GM18867 (cell line): ENCODE measurements around the gene STARD4.

Source experiments
- ATAC-seq: cut with Tn5 transposase; IDR thresholded peaks from one replicate; pipeline ENCODE4 v1.9.1; 2021; ENCODE audit warnings: mild to moderate bottlenecking, moderate library complexity; ENCODE audit not compliant: unreplicated experiment

Gene STARD4

DNA sequence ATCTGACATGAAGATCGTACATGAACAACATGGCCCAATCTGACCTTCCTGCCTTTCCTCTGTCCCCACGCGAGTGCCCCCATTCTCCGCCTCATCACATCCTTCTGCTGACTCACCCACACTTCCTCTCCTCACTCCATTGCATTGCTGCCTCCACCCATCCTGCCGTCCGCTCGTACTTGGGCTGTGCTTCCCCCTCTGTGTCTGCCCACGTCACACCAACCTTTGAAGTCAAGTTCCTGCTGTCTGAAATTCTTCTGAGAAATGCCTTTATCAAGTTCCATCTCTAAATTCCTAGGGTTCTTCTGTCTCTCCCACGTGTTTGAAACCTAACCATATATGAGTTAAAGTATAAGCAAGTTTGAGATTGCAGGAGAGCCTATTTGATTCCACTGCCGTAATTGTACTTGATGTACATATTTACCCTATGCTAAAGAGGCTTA lies 18.0 kb upstream of the STARD4 start:
- peak; percentile 82 for ATAC-seq

DNA sequence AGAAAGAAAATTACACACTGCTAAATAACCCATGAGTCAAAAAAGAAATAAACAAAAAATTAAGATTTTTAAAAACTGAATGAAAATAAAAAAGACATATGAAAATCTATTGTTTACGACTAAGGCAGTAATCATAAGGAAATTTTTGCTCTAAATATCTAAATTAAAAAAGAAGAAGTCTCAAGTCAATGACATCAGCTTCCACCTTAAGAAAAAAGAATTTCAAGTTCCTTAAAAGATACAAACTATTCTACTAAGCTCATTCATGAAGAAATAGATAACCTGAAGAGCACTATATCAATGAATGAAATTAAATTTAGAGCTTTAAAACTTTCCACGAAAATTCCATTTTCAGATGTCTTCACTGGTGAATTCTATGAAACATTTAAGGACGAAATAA lies 15.7 kb upstream of the STARD4 start:
- no peak for ATAC-seq

DNA sequence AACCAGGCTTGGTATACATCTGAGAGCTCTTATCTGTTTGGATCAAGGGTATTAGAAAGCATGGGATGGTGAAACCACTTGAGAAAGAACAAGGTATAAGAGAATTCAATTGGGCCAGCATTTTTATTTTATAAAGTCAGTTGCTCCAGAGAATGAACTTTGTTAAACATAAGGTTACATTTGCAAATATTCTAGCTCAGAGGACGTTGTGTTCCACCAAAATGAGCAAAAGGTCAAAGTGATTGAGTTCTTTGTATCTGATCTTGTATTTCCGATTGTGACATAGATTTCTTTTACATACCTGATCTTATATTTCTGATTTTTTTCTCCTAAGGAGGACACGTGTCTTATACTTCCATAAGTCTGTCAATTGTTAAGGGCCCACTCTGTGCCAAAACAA lies 8.6 kb upstream of the STARD4 start:
- no peak for ATAC-seq

DNA sequence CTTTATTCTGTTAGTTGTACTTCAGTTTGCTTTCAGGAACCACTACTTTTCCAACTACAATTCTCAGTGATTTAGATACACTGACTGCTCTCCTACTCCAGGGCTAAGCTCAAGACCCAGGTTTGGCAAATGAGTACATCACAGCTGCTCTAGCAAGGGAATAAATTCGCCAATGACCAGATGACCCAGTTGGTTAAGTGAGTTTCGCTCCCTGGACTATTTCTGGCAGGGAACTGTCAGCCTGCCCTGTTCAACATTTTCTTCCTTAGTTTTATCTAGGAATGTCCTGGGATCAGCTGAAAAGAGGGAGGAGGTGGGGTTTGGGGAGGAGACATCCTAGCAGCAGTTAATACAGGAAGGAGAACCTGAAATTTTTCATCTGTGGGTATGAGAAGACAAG lies 6.4 kb upstream of the STARD4 start:
- ATAC-seq = no peak

DNA sequence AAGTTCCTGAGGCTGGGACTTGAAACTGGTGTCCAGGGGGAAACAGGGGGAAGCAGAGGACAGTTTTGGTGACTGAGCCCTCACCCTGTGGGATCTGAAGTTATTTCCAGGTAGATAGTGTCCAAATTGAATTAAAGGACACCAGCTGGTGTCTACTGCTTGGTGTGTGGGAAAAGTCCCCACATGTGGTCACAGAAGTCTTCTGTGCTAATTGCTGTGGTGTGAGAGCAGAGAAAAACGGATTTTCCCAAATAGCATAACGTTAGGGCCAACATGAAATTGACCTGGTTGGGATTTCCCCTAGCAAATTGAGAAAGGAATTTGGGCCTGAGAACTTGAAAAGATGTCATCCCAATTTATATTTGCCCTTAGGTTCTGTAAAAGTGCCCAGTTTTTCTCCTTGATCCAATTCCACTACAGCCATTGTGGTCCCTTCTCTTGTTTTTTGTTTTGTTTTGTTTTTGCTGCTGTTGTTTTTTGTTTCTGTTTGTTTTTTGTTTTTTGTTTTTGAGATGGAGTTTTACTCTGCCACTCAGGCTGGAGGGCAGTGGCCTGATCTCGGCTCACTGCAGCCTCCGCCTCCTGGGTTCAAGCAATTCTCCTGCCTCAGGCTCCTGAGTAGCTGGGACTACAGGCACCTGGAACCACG lies 5.6 kb upstream of the STARD4 start:
- no peak for ATAC-seq

DNA sequence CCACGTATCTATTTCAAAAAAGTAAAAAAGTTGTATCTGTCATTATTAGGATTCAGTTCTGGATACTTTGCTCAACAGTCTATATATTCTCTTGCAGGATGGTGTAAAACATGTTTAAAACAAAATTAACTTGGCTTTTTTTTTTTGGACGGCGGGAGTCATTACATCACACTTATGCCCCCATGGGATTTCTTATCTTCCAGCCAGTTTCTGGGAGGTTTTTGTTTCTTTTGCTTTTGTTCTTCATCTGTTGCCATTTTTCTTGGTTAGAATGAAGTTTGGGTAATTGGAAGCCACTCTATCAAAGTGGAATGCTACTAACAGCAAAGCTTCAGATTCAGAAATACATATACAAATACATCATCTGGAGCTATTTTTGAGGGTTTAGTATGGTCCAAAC lies 1.8 kb upstream of the STARD4 start:
- ATAC-seq = no peak

DNA sequence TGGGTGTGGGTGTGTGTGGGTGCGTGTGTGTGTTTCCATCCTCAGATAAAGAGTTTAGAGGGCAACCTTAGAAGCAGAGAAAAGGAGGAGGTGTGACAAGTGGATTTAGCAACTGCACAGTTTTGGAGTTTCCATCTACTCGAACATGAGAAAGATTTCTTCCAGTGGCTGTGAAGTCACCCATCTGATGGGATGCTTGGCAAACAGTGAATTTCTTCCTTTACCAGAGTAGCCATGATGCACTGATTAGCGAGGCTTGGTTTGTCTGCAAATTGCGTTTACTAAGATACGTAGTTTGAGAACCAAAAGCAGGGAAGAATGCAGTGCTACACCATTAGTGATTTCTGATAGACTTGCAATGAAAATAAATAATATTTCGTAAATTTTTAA lies 791 bp upstream of the STARD4 start:
- no peak for ATAC-seq

DNA sequence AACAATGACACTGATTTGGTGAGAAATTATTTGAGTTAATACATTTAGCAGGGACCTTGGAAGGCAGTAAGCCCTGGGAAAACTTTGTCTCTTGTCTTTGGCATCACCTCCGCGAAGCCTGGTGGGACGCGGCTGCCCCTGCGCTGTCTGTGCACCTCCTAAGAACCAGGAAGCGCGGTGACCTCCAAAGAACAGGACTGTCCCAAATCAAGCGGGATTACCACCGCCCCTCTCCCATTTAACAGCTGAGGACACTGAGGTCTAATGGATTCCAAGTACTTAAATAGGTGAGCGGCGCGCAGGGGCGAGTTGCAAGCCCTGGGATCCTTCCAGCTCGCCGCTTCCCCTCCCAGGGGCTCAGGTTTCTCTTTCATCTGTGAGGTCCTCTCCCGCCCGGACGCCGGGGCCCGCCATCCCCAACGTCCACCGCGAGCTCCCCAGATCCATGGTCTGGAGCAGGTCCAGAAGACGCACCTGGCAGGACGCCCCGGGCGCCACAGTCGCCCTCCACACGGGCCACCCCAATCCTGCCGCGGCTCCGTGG lies 432 bp downstream of the STARD4 start:
- ATAC-seq = peak; percentile 28

DNA sequence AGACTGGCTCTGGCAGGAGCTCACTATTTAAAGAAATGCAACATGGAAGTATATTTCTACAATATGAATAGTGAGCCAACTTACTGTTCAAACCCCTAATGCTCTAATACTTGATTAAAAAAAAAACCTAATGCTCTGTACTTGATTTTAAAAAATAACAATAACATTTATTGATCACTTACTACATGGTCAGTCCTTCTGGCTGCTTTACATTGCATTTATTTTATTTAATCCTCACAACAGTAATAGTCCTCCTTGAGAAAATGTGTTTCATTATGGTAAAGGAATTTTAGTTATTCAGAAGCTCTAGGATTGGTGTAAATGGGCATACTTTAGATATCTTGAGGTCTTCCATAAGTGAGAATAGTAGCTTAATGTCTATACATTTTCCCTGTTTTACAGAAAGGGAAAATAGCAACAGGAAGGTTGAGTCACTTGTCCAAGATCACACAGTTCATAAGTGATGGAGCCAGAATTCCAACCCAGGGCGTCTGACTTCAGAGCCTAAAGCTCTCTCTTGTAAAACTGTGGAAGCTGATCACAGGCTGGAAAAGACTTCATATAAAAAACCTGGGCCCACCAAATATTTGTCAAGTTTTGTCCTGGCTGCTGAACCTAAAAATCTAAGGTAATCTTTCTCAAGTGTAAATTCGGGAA lies 1.0 kb downstream of the STARD4 start:
- ATAC-seq = no peak

DNA sequence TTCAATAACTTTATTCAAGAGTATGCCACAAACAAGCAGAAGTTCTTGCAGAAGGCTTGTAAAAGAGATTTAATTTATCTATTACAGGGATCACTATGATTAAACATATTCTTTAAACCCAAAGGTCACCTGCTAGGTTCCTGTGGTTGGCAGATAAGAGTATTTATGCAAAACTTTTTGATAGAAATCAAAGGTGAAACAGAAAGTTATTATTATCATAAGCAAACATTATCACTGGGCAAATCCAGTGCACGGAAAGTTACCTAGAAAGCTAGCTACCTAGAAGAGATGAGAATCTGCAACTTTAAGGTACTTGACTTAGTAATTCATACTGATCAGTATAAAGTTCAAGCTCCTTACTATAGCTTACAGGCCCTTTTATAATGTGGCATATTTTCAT lies 3.2 kb downstream of the STARD4 start:
- ATAC-seq = no peak

DNA sequence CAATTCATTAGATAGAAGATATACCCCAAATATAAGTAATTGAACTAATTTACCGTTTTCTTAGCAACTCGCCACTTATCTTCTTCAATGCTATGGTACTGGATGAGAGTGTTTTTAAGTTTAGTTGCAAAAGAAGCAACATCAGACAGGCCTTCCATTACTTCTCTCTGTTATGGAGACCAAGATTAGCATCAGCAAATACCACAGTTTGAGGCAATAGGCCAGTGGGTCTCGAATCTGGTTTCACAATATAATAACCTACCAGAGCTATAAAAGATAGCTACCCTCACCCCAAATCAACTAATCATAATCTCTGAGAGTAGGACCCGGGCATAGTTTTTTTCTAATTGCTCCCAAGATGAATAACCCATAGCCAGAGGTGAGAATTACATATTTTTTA lies 5.1 kb downstream of the STARD4 start:
- ATAC-seq = no peak

DNA sequence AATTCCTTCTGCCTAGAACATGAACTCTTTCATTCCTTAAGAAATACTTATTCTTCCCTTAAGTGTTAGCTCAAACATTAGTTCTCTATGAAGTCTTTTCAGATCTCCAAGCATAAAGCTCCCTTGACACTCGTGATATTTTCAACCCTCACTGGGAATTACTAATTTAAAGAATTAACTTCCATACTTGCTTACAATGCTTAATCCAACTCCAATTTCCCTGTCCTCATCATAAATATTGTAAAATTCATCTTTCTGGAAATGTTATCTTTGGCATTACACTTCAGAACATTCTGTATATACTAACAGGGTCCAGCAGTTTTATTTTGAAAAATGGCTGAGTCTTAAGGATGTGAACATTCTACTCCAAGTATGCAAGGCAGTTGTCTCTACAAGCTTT lies 7.2 kb downstream of the STARD4 start:
- no peak for ATAC-seq

DNA sequence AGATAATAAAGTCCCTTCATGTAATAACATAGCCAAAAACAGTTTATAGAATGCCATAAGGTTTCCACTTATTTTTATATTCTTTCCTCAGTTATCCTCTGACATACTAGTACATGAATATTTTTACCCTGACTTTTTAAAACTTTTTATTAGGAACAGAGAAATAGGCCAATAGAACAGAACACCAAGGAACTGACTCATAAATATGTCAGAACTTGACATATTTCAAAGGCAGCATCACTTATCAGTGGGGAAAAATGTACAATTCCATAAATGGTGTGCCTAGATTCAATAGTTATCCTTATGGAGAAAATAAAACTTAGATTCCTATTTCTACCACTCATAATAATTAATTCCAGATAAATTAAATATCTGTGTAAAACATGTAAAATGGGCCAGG lies 9.4 kb downstream of the STARD4 start:
- no peak for ATAC-seq

DNA sequence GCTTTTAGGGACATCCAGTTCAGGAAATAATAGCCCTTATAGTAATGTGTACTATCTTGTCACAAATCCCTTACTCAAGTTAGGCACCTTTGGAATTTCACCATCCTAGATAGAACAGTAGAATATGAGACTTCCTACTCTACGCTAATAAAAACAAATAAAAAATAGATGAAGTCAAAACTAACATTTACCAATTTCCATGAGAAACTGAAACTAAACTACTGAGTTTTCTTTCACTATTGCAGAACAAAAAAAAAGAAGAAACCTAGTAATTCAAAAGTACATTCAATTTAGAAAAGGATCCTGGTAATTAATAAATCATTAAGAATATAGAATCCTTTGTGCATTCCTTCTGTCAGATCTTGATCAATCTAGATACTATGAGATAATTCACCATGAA lies 14.0 kb downstream of the STARD4 start:
- no peak for ATAC-seq

DNA sequence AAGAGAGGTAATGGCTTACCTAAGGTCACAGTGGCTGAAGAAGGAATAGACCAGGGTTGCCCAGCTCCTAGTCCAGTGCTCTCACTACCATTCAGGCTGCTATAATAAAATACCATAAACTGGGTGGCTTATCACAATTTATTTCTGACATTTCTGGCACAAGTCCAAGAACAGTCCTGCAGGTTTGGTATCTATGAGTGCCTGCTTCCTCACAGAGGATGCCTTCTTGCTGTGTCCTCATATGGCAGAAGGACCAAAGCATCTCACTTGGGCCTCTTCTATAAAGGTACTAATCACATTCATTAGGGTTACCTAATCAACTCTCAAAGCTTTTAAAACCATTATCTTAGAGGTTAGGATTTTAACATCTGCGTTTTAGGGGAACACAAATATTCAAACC lies 17.2 kb downstream of the STARD4 start:
- peak; percentile 19 for ATAC-seq

DNA sequence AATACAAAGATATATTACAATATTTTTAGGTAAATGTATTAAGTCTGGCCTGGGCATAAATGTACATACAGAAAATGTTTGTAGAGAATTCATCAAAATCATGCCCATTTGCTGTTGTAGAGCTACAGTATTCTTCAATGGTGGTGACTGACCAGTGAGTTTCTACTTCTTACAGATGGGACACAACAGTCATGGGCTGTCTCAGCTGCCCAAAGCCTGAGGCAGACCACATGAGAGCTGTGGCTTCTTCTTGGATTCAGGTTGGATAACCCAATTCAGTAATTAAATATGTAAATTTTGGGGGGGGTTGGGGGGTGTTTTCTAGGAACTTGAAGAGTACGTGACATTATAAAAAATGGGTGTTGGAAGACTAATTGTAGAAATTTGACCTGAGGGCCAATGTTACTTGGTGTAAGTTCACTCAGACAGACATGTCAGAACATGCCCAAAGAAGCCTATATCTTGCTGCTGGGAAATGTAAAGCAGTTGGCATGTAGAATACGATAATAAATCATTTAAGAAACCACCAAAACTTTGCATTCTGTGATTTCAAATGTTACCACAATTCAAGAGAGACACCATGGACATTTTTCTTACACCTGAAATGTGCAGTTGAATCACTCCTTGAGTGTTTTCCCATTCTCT lies 17.9 kb downstream of the STARD4 start:
- peak; percentile 55 for ATAC-seq

DNA sequence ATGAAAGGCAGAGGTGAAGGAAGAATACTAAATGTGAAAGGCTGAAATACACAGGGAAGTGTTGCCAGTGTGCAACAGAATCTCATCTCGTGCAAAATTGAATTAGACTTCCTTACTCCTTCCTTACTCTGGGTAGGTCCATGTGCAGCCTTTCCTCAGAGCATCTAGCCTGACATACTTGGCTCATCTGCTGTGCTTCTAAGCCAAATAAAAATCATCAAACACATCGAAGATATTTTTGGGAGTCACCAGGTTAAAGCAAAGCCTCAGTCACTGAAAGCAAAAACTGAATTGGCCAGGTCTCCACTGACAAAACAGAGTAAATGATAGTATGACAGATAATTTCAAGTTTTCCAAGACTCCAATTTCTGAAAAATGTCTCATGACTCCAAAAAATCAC lies 19.3 kb downstream of the STARD4 start:
- ATAC-seq = no peak

DNA sequence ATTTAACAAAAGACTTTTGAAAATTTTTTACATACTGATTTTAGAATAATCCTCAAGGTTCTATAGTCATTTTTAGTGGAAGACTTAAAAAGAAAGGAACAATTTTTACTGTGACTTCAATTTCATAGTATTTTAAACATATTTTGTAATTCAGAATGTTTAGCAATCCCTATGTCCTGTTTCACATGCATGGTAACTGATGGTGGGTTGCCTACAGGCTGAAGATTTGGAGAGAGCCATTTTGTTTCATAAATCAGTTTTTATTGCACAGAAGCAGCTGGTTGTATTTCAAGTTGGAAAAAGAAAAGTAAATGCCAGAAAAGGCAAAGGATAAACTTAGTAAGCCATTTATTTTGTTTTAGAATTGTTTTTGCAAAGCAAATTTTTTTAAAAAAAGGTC lies 24.0 kb downstream of the STARD4 start:
- no peak for ATAC-seq

DNA sequence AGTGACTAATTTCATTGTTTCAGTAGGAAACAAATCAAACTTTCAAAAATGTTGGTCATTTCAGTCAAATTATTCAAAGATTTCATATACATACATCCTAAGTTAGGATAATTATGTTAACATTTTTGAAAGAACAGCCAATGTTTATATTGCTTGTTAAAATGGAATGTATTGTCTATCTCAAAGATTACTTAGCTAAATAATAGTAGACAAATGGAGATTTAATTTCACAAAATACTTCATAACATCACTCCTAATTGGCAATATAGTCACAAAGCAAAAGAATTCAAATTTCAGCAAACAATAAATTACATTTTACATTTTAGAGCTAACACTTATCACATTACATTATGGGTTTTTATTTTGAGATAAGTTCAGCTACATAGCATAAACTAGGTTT lies 25.4 kb downstream of the STARD4 start:
- ATAC-seq = no peak

DNA sequence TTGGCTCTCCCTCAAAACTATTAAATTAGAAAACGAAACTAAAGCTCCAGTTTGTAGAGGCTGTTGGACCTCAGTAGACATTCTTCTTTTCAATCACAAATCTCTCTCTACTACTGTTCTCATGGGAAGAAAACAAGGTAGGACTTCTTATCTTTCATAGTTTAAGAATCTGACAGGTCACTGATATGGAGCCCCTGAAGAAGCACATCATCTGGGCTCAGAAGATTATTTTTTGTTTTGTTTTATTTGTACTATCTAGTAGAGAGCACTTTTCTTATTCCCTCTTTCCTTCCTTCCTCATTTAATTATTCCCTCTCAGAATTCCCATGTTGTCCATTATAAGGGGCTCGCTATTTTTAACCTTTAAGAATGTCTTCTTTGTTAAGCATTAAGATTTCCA lies 26.3 kb downstream of the STARD4 start:
- no peak for ATAC-seq

DNA sequence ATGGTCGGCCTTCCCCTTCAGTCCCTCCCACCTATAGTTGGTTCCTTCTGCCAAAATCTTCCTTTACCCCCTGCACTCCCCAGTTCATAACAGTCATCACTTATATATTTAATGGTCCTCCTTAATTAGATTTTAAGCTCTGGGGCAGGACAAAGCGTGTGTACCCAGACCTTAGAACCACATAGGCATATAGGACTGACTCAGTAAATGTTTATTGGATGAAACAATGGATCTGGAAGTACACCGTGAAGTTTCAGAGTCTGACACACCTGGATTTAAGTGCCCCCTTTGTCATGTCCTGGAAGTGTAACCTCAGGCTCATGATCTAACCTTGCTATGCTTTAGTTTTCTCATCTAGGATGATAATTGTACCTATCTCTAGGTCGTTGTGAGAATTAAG lies 32.0 kb downstream of the STARD4 start:
- no peak for ATAC-seq

DNA sequence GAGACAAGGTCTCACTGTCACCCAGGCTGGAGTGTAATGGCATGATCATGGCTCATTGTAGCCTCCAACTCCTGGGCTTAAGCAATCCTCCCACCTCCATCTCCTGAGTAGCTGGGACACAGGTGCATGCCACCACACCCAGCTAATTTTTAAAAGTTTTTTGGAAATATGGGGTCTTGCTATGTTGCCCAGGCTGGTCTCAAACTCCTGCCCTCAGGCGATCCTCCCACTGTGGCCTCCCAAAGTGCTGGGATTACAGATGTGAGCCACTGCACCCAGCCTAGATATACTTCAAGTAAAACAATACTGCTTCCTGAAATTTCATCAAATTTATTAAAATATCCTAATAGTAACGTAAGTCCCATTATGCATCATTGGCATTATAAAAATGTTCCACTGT lies 33.4 kb downstream of the STARD4 start:
- no peak for ATAC-seq
